A673 (cell line): ENCODE measurements around the gene MINDY4. TPM values are rescaled to one million over a fixed set of nuclear protein-coding genes. Genes with fewer than 3 reads are reported as not detected.

Experiments used
- BruUV-seq: library from RNA; stranded (reverse); fragments of 400-500 nt; replicated peaks from 2 replicates; lab custom pipeline; 2021; lab: Mats Ljungman, UMichigan
- CTCF ChIA-PET: fragments of 300-600 bp; sonication (Branson Sonifier 250); formaldehyde crosslinking; loops from one replicate; lab custom pipeline; 2022; ENCODE audit warnings: antibody characterized with exemption; lab: Charles Lee
- POLR2A ChIA-PET: fragments of 300-600 bp; sonication (Branson Sonifier 250); formaldehyde crosslinking; loops from one replicate; lab custom pipeline; 2022; ENCODE audit warnings: antibody characterized with exemption; ENCODE audit not compliant: low non-redundant PET; lab: Charles Lee
- DNase-seq: peaks from one replicate; pipeline ENCODE4 v3.0.0-alpha.2; 2015; ENCODE audit warnings: low spot score
- H3K27ac ChIP-seq: fragments of 200-600 bp; sonication (generic); 2 replicates; pipeline ENCODE4 v1.5.1; 2016; ENCODE audit warnings: mixed run types, low read depth, mild to moderate bottlenecking, mixed read lengths, antibody characterized with exemption, low read length; ENCODE audit not compliant: poor library complexity, severe bottlenecking
- H3K27me3 ChIP-seq: fragments of 200-600 bp; sonication (generic); replicated peaks from 2 replicates; pipeline ENCODE4 v1.6.1; 2017; ENCODE audit warnings: mixed run types, low read depth, mild to moderate bottlenecking, mixed read lengths, antibody characterized with exemption, low read length; ENCODE audit not compliant: insufficient read depth, poor library complexity
- H3K36me3 ChIP-seq: fragments of 200-600 bp; sonication (generic); 2 replicates; pipeline ENCODE4 v1.6.1; 2016; ENCODE audit warnings: mixed run types, mild to moderate bottlenecking, mixed read lengths, antibody characterized with exemption, low read length; ENCODE audit not compliant: insufficient read depth, poor library complexity, severe bottlenecking
- H3K4me1 ChIP-seq: fragments of 200-600 bp; sonication (generic); 2 replicates; pipeline ENCODE4 v1.6.1; 2017; ENCODE audit warnings: mixed run types, mild to moderate bottlenecking, mixed read lengths, antibody characterized with exemption, low read length; ENCODE audit not compliant: insufficient read depth, poor library complexity, severe bottlenecking
- H3K4me3 ChIP-seq: fragments of 200-600 bp; sonication (generic); 2 replicates; pipeline ENCODE4 v1.5.1; 2016; ENCODE audit warnings: low read depth, mixed run types, mild to moderate bottlenecking, mixed read lengths, low read length; ENCODE audit not compliant: poor library complexity, severe bottlenecking
- H3K9me3 ChIP-seq: fragments of 200-600 bp; sonication (generic); 2 replicates; pipeline ENCODE4 v1.6.1; 2016; ENCODE audit warnings: mixed run types, low read depth, mild to moderate bottlenecking, mixed read lengths, antibody characterized with exemption, low read length; ENCODE audit not compliant: poor library complexity, severe bottlenecking
- EZH2 ChIP-seq: fragments of 200-600 bp; sonication (generic); IDR thresholded peaks from 2 replicates; pipeline ENCODE4 v1.6.1; 2017; ENCODE audit warnings: borderline replicate concordance, low read depth, mild to moderate bottlenecking, mixed read lengths, antibody characterized with exemption, low read length; ENCODE audit not compliant: poor library complexity, severe bottlenecking
- intact Hi-C: fragments of 100-400 bp; cut with micrococcal nuclease; formaldehyde crosslinking; loops from one replicate; pipeline ENCODE4 v1.10.0; 2022; ENCODE audit not compliant: unreplicated experiment
- total RNA-seq: library from RNA; stranded (reverse); gene quantifications from 2 replicates; pipeline ENCODE4 v1.2.3, GENCODE V29; 2021
- TF ChIP-seq, protein P1 (sequence below): fragments of 300-800, 200-600 bp; sonication (generic); conservative IDR thresholded peaks from 2 replicates; pipeline ENCODE4 v1.5.1; 2017; ENCODE audit warnings: low read depth, mild to moderate bottlenecking, antibody characterized with exemption, low read length, moderate library complexity, mixed read lengths

MINDY4 gene
- total RNA-seq, 1 experiment from 2014 or later = 3.8 TPM

DNA sequence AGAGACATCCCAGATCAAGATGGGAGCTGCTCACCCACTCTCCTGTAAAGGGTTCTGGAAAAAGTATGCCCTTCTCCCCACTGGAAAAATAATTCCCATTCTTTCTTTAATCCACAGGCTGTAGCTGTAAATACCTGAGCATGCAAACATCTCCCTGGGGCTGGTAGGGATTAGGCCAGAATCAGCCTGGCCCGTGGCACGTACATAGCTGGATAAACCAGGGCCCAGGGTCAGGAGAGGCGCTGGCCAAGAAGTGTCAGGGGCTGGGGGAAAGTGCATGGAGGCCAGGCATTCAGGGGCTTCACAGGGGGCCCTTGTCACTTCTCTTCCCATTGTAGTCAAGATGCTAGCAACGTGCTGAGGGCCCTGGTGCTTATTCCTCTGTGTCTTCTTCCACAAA, 109.7 kb downstream of the MINDY4 start:
- Histone ChIP-seq H3K4me3 (no peak overlapping the region), H3K27me3 (no peaks in the 10 kb centered on the region), H3K27ac (no peak overlapping the region), H3K36me3 (no peaks in the 10 kb centered on the region), H3K4me1 (no peaks in the 10 kb centered on the region), H3K9me3 (no peaks in the 10 kb centered on the region)
- ChIA-PET POLR2A (no interaction called here), CTCF (no interaction called here)
- intact Hi-C loops = no loop called here
- no peak for TF ChIP-seq EZH2
- TF ChIP-seq, protein P1, sequence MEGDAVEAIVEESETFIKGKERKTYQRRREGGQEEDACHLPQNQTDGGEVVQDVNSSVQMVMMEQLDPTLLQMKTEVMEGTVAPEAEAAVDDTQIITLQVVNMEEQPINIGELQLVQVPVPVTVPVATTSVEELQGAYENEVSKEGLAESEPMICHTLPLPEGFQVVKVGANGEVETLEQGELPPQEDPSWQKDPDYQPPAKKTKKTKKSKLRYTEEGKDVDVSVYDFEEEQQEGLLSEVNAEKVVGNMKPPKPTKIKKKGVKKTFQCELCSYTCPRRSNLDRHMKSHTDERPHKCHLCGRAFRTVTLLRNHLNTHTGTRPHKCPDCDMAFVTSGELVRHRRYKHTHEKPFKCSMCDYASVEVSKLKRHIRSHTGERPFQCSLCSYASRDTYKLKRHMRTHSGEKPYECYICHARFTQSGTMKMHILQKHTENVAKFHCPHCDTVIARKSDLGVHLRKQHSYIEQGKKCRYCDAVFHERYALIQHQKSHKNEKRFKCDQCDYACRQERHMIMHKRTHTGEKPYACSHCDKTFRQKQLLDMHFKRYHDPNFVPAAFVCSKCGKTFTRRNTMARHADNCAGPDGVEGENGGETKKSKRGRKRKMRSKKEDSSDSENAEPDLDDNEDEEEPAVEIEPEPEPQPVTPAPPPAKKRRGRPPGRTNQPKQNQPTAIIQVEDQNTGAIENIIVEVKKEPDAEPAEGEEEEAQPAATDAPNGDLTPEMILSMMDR = no peak
- no peak for DNase-seq
- no TSS peak for BruUV-seq

DNA sequence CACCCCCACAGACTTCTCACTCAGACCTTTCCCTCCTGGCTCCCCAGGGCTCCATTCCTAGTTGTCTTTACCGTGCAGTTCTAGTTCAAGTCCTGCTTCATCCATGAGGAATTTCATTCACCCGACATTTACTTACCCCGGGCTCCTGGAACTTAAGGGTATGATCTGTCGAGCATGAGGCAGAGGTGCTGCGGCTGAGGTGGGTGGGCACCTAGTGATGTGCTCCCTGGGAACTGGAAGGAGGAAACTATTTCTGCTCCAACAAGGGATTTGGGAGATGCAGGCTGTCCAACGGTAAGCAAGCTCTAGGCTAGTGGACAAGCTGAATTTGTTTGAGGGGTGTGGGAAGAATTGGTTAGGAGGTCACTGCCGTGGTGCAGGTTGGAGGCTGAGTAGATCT, 110.2 kb downstream of the MINDY4 start:
- intact Hi-C loops = no loop called here
- CTCF ChIA-PET = no interaction called here
- DNase-seq = no peak
- Histone ChIP-seq H3K27me3 (no peaks in the 10 kb centered on the region), H3K9me3 (no peaks in the 10 kb centered on the region), H3K36me3 (no peaks in the 10 kb centered on the region), H3K4me3 (no peak overlapping the region), H3K27ac (no peak overlapping the region), H3K4me1 (no peaks in the 10 kb centered on the region)
- no TSS peak for BruUV-seq
- TF ChIP-seq EZH2 = no peak
- TF ChIP-seq, protein P1 = no peak
- POLR2A ChIA-PET = no interaction called here

DNA sequence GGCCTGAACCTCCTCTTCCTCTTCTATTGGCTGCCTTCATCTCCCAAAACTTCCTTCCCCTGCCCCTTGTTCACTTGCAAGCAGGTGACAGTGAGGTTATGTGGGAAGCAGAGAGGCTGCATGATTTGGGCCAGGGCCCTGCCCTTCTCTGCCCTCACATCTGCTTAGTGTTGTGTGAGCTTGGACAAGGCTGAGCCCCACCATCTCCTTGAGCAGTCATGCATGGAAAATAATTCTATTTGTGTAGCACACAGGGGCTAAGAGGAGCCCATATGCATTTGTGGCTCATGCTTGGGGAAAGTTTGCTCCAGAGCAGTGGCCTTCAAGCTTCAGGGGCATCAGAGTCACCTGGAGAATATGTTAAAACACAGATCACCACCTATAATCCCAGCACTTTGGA, 113.7 kb downstream of the MINDY4 start:
- DNase-seq = no peak
- Histone ChIP-seq H3K4me3 (no peak overlapping the region), H3K4me1 (no peaks in the 10 kb centered on the region), H3K36me3 (no peaks in the 10 kb centered on the region), H3K27me3 (no peaks in the 10 kb centered on the region), H3K9me3 (no peaks in the 10 kb centered on the region), H3K27ac (no peak overlapping the region)
- intact Hi-C loops = no loop called here
- ChIA-PET CTCF (no interaction called here), POLR2A (no interaction called here)
- BruUV-seq = no TSS peak
- no peak for TF ChIP-seq EZH2
- TF ChIP-seq, protein P1 = no peak
